Activated naive CD4-positive, alpha-beta T cell treated with anti-CD3 and anti-CD28 coated beads for 36 hours (primary cell): ENCODE measurements around the gene BEST1. TPM values are rescaled to one million over a fixed set of nuclear protein-coding genes. Genes with fewer than 3 reads are reported as not detected.
"Not testable (repeated sequence)": the region's sequence is repeated elsewhere in the genome, so short reads cannot be mapped to it uniquely, and the experiment has no call there.

ENCODE experiments used
- CTCF ChIA-PET: fragments of 350-600 bp; sonication (Branson Sonifier 250); formaldehyde crosslinking; loops from one replicate; lab custom pipeline; 2021; ENCODE audit warnings: antibody characterized with exemption; lab: Charles Lee
- DNase-seq: peaks from one replicate; pipeline ENCODE4 v3.0.0-alpha.2; 2020
- H3K27ac Mint-ChIP-seq: one replicate; pipeline ENCODE4 v1.8.0; 2021; ENCODE audit warnings: mild to moderate bottlenecking, mixed read lengths
- H3K27me3 Mint-ChIP-seq: one replicate; pipeline ENCODE4 v1.8.0; 2021; ENCODE audit warnings: low read depth, mixed read lengths
- H3K36me3 Mint-ChIP-seq: one replicate; pipeline ENCODE4 v1.8.0; 2021; ENCODE audit warnings: low read depth, mixed read lengths
- H3K4me1 Mint-ChIP-seq: one replicate; pipeline ENCODE4 v1.8.0; 2021; ENCODE audit warnings: low read depth, mixed read lengths
- H3K4me3 Mint-ChIP-seq: one replicate; pipeline ENCODE4 v1.8.0; 2021; ENCODE audit warnings: mild to moderate bottlenecking, moderate library complexity, mixed read lengths
- H3K9me3 Mint-ChIP-seq: one replicate; pipeline ENCODE4 v1.8.0; 2021; ENCODE audit warnings: mixed read lengths
- intact Hi-C: fragments of 100-400 bp; cut with micrococcal nuclease; formaldehyde crosslinking; loops from one replicate; pipeline ENCODE4 v1.15.1; 2023
- total RNA-seq, 2 experiments: library from RNA; stranded (reverse); gene quantifications; one replicate each; pipeline ENCODE4 v1.2.3, GENCODE V29; 2021

The BEST1 gene
- total RNA-seq, 2 experiments from 2014 or later: 0.45 to 0.49 TPM

GRCh38 chr11:61962213-61963015, 12.3 kb downstream of the BEST1 start:
- H3K36me3 Mint-ChIP-seq: peaks cover 43% of the 10 kb centered on the region
- intact Hi-C loops: no loop called here
- H3K27me3 Mint-ChIP-seq: no peaks in the 10 kb centered on the region
- no peaks in the 10 kb centered on the region for H3K9me3 Mint-ChIP-seq
- no peak overlapping the region for H3K4me3 Mint-ChIP-seq
- peaks cover 27% of the 10 kb centered on the region for H3K4me1 Mint-ChIP-seq
- no peak overlapping the region for H3K27ac Mint-ChIP-seq
- CTCF ChIA-PET: interaction anchor here (0.5 to 3.6 kb wide), 4 partner anchors 13 to 119 kb away, joined by 3 to 14 read pairs (median 4); no protein-coding TSS in a partner anchor
- DNase-seq: no peak

DNA sequence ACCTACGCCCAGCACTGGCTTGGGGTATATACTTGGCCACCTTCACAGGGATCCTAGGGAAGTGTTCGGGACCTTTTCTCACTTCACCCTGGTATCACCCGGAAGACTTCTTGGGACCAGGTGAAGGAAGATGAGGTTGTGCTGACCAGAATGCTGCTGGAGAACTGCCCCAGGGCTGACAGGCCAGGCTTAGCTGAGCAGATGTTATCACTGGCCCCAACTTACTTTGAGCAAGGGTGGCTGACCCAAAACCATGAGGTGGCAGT, 12.8 kb downstream of the BEST1 start:
- Mint-ChIP-seq H3K36me3 (peaks cover 44% of the 10 kb centered on the region), H3K4me3 (no peak overlapping the region), H3K27ac (peak overlapping the region; percentile 82), H3K27me3 (no peaks in the 10 kb centered on the region), H3K4me1 (peaks cover 27% of the 10 kb centered on the region), H3K9me3 (no peaks in the 10 kb centered on the region)
- CTCF ChIA-PET: interaction anchor here (3.6 kb wide), 1 partner anchor 119 kb away, joined by 14 read pairs; no protein-coding TSS in a partner anchor
- DNase-seq: no peak
- intact Hi-C loops: no loop called here

- intact Hi-C loops: no loop called here
- CTCF ChIA-PET: interaction anchor here (3.6 kb wide), 1 partner anchor 118 kb away, joined by 14 read pairs; no protein-coding TSS in a partner anchor
- no peak for DNase-seq
Measured at GRCh38 chr11:61963282-61964057, 13.3 kb downstream of the BEST1 start.

DNA sequence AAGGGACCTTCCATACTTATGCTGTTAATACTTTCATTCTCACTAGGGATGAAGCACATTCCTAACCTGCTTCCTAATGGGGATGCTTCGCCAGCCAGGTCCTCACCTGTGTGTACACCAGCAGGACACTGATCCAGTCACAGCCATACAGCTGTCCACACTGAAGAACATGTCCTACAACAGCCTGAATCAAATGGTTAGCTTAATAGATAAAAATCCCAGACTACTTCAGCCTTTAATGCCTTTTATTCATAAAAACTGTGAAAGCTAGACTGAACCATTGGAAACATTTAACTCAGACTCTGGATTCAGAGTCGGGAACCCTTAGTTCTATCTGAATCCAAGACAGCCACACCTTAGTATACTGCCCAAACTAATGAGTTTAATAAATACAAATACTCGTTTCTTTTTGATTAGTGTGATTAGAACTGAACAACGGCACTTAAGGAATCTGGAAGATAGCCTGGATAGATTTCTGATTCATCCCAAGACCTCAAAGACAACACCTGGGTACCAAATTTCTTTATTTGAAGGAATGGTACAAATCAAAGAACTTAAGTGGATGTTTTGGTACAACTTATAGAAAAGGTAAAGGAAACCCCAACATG, 14.0 kb downstream of the BEST1 start:
- Mint-ChIP-seq H3K27ac (peak overlapping the region; percentile 65), H3K4me3 (peak overlapping the region; percentile 93), H3K9me3 (no peaks in the 10 kb centered on the region), H3K27me3 (no peaks in the 10 kb centered on the region), H3K4me1 (peaks cover 36% of the 10 kb centered on the region), H3K36me3 (peaks cover 47% of the 10 kb centered on the region)
- DNase-seq: no peak
- CTCF ChIA-PET: interaction anchor here (3.6 kb wide), 1 partner anchor 118 kb away, joined by 14 read pairs; no protein-coding TSS in a partner anchor
- intact Hi-C loops: no loop called here

More at GRCh38 chr11:61963282-61964057, 13.3 kb downstream of the BEST1 start:
- Mint-ChIP-seq H3K9me3 (no peaks in the 10 kb centered on the region), H3K27me3 (no peaks in the 10 kb centered on the region), H3K4me3 (no peak overlapping the region), H3K27ac (peak overlapping the region; percentile 82), H3K4me1 (peaks cover 29% of the 10 kb centered on the region), H3K36me3 (peaks cover 47% of the 10 kb centered on the region)

GRCh38 chr11:61964666-61965271, 14.6 kb downstream of the BEST1 start:
- not testable (repeated sequence) for H3K27me3 Mint-ChIP-seq, H3K9me3 Mint-ChIP-seq, DNase-seq
- Mint-ChIP-seq H3K4me3 (peak overlapping the region; percentile 93), H3K27ac (peak overlapping the region; percentile 41), H3K36me3 (peaks cover 48% of the 10 kb centered on the region), H3K4me1 (peaks cover 41% of the 10 kb centered on the region)
- CTCF ChIA-PET: interaction anchor here (3.6 kb wide), 1 partner anchor 117 kb away, joined by 14 read pairs; no protein-coding TSS in a partner anchor
- intact Hi-C loops: loop anchor here (5.0 kb wide), 1 partner anchor 593 kb away; no protein-coding TSS in a partner anchor

- peak overlapping the region; percentile 86 for H3K27ac Mint-ChIP-seq
- H3K4me1 Mint-ChIP-seq: peaks cover 61% of the 10 kb centered on the region
- H3K4me3 Mint-ChIP-seq: peak overlapping the region; percentile 93
- intact Hi-C loops: loop anchor here (2.0 to 5.0 kb wide), 3 partner anchors 138 to 591 kb away; partner anchors contain the start of genes FEN1 and TMEM258
- peak; percentile 35 for DNase-seq
- H3K36me3 Mint-ChIP-seq: peaks cover 48% of the 10 kb centered on the region
- H3K9me3 Mint-ChIP-seq: no peaks in the 10 kb centered on the region
- H3K27me3 Mint-ChIP-seq: no peaks in the 10 kb centered on the region
- CTCF ChIA-PET: interaction anchor here (1.3 to 2.1 kb wide), 2 partner anchors 19 to 115 kb away, joined by 4 to 11 read pairs; no protein-coding TSS in a partner anchor
Measured at GRCh38 chr11:61966734-61967115, 16.6 kb downstream of the BEST1 start.

- H3K9me3 Mint-ChIP-seq: no peaks in the 10 kb centered on the region
- H3K27ac Mint-ChIP-seq: peak within 1 kb of the TSS; percentile 94
- H3K4me1 Mint-ChIP-seq: peaks cover 67% of the 10 kb centered on the region
- CTCF ChIA-PET: interaction anchor here (1.3 to 2.1 kb wide), 5 partner anchors 20 to 141 kb away, joined by 4 to 15 read pairs (median 11); no protein-coding TSS in a partner anchor
- peaks cover 48% of the 10 kb centered on the region for H3K36me3 Mint-ChIP-seq
- intact Hi-C loops: loop anchor here (2.0 to 5.0 kb wide), 3 partner anchors 137 to 590 kb away; partner anchors contain the start of genes FEN1 and TMEM258
- H3K4me3 Mint-ChIP-seq: peak within 1 kb of the TSS; percentile 93
- no peaks in the 10 kb centered on the region for H3K27me3 Mint-ChIP-seq
- DNase-seq: peak; percentile 85
Measured at GRCh38 chr11:61967116-61967923, 17.2 kb downstream of the BEST1 start, which contains the start of gene FTH1. TSS of gene FTH1 (minus strand) at chr11:61967634. CDS start at chr11:61967425, 209 bp downstream.

DNA sequence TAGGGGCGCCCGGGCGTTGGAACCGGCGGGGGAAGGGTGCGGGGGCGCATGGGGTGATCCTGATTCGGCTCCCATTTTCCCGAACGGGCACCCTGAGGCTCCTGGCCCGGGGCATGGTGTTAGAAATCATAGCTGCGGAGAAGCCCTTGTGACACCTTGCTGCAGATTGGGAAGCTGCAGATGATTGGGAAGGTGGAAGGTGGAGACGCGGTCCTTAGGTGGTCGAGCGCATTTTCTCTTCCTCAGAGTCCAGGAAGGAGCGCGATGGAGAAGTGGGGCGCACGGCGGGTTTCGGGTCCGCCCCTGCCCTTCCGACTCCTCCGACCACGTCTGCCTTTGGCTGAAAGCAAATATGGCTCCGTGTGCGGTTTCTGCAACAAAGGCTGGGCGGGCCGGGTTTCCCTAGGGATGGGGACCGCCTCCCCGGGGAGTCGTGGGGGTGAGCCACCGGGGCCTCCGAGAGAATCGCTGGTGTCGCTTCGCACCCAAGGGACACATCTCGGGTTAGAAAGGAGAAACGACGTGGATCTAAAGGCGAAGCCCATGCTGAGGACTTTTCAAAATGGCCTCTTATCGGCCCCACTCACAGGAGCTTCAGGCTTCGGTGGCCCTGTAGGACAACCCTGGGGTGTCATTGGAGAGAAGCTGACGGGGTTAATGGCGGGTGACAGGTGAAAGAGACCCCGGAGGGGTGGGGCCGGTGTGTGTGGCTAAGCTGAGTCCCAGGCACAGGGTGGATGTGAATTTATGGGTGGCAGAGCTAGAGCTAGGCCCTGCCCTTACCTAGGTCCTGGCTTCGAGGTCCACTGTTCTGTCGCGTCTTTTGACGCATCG, 18.0 kb downstream of the BEST1 start:
- intact Hi-C loops: loop anchor here (2.0 to 5.0 kb wide), 3 partner anchors 137 to 589 kb away; partner anchors contain the start of genes FEN1 and TMEM258
- H3K9me3 Mint-ChIP-seq: no peaks in the 10 kb centered on the region
- H3K27ac Mint-ChIP-seq: peak overlapping the region; percentile 93
- H3K36me3 Mint-ChIP-seq: peaks cover 44% of the 10 kb centered on the region
- H3K4me3 Mint-ChIP-seq: peak overlapping the region; percentile 93
- CTCF ChIA-PET: interaction anchor here (0.8 to 2.1 kb wide), 8 partner anchors 21 to 140 kb away, joined by 3 to 15 read pairs (median 4); no protein-coding TSS in a partner anchor
- peak; percentile 47 for DNase-seq
- peaks cover 72% of the 10 kb centered on the region for H3K4me1 Mint-ChIP-seq
- H3K27me3 Mint-ChIP-seq: no peaks in the 10 kb centered on the region

DNA sequence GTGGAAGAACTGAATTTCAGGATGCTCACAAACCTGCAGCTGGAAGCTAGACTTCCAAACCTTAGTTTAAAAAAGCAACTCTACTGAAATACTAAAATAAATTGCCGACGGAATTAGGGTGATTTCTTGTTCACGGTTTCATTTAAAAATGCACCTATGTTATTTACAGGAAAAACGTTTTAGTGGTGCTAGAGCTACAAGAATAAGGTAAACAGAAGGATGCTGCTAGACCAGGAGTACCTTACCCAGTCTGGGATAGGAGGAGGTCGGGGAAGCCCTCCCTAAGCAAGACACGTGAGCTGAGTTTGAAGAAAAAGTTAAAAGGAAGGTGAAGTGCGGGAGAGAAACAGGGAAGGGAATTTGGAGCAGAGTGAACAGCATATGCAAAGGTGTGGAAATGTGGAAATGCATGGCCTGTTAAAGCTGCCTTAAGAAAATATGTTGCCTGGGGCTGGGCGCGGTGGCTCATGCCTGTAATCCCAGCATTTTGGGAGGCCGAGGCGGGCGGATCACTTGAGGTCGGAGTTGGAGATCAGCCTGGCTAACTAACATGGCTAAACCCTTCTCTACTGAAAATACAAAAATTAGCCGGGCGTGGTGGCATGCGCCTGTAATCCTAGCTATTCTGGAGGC, 18.7 kb downstream of the BEST1 start:
- CTCF ChIA-PET: interaction anchor here (0.8 to 2.1 kb wide), 8 partner anchors 21 to 140 kb away, joined by 3 to 15 read pairs (median 4); no protein-coding TSS in a partner anchor
- Mint-ChIP-seq H3K4me1 (peaks cover 71% of the 10 kb centered on the region), H3K9me3 (no peaks in the 10 kb centered on the region), H3K27ac (peak overlapping the region; percentile 93), H3K36me3 (peaks cover 37% of the 10 kb centered on the region), H3K27me3 (no peaks in the 10 kb centered on the region), H3K4me3 (peak overlapping the region; percentile 93)
- intact Hi-C loops: loop anchor here (5.0 kb wide), 1 partner anchor 588 kb away; no protein-coding TSS in a partner anchor
- no peak for DNase-seq
